Spinal cord (tissue), 10 donors: Measurements from ENCODE around the gene KIF25. TPM values are rescaled to one million over a fixed set of nuclear protein-coding genes. Genes with fewer than 3 reads are reported as not detected.
A peak's percentile ranks its signal among the peaks of the same experiment; 100 is the strongest.

Experiments
- DNase-seq, 6 donors: peaks; one replicate each; pipeline versions ENCODE4 v3.0.0 to v3.0.0-alpha.2; 2013 to 2015; ENCODE audit warnings: low spot score in 6 of 6, low read depth in 4 of 6
- H3K27ac ChIP-seq: one replicate; pipeline ENCODE4 v1.5.1; 2013; ENCODE audit warnings: low read depth, low read length, control low read depth
- H3K27me3 ChIP-seq: one replicate; pipeline ENCODE4 v1.6.1; 2013; ENCODE audit warnings: low read length; ENCODE audit not compliant: control insufficient read depth, insufficient read depth
- H3K36me3 ChIP-seq: one replicate; pipeline ENCODE4 v1.6.1; 2013; ENCODE audit warnings: low read length; ENCODE audit not compliant: control insufficient read depth, insufficient read depth
- H3K4me1 ChIP-seq: one replicate; pipeline ENCODE4 v1.6.1; 2013; ENCODE audit warnings: low read length; ENCODE audit not compliant: control insufficient read depth, insufficient read depth
- H3K4me3 ChIP-seq: one replicate; pipeline ENCODE4 v1.5.1; 2013; ENCODE audit warnings: low read depth, low read length, control low read depth
- H3K9me3 ChIP-seq: one replicate; pipeline ENCODE4 v1.6.1; 2013; ENCODE audit warnings: low read length; ENCODE audit not compliant: control insufficient read depth, insufficient read depth
- WGBS: methylation state at CpG from one replicate; pipeline ENCODE4 v1.1.5; 2013; ENCODE audit warnings: missing lambda C conversion rate; ENCODE audit not compliant: insufficient coverage; 5-methylcytosine and 5-hydroxymethylcytosine counted together
- polyA plus RNA-seq, 2 donors: library from polyadenylated mRNA; unstranded; fragments of 120-200 nt; gene quantifications; one replicate each; pipeline ENCODE4 v1.2.1, GENCODE V29; 2013; ENCODE audit not compliant: insufficient read length in 2 of 2
- total RNA-seq, 2 donors: library from RNA; depleted of rRNA in 1 of 2; stranded (reverse); fragments of 120-200 nt in 1 of 2; fragments of >200 nt in 1 of 2; gene quantifications; one replicate each; pipeline versions ENCODE4 v1.2.3 to v1.2.4, GENCODE V29; 2013 to 2014
- donor health status: healthy.

Gene KIF25
- total and polyA plus RNA-seq, 4 donors: 1.2 to 3.0 (median 2.2) TPM; not detected in 1

- 31% methylated on average over 16 of the region's 20 CpGs for WGBS
- peak in 4 of 6 donors; percentile 20 to 88 (median 38) for DNase-seq
- H3K4me3 ChIP-seq: no peak overlapping the region
- H3K36me3 ChIP-seq: no peaks in the 10 kb centered on the region
- no peaks in the 10 kb centered on the region for H3K27me3 ChIP-seq
- H3K4me1 ChIP-seq: peaks cover 41% of the 10 kb centered on the region
- H3K27ac ChIP-seq: peak overlapping the region; percentile 91
- no peaks in the 10 kb centered on the region for H3K9me3 ChIP-seq
These were observed 90.9 kb downstream of the KIF25 start for GRCh38 chr6:168088161-168089053.

- Histone ChIP-seq H3K36me3 (no peaks in the 10 kb centered on the region), H3K9me3 (no peaks in the 10 kb centered on the region), H3K27ac (peak overlapping the region; percentile 91), H3K4me1 (peaks cover 39% of the 10 kb centered on the region), H3K27me3 (no peaks in the 10 kb centered on the region), H3K4me3 (no peak overlapping the region)
- no peak for DNase-seq
- WGBS: 60% methylated on average over 34 of the region's 34 CpGs
These were observed 92.0 kb downstream of the KIF25 start for GRCh38 chr6:168089186-168090063.

GRCh38 chr6:168090064-168090690, 92.7 kb downstream of the KIF25 start:
- no peak for DNase-seq
- WGBS: 82% methylated on average over 16 of the region's 16 CpGs
- H3K4me3 ChIP-seq: no peak overlapping the region
- no peaks in the 10 kb centered on the region for H3K27me3 ChIP-seq
- peaks cover 35% of the 10 kb centered on the region for H3K4me1 ChIP-seq
- H3K9me3 ChIP-seq: no peaks in the 10 kb centered on the region
- no peak overlapping the region for H3K27ac ChIP-seq
- no peaks in the 10 kb centered on the region for H3K36me3 ChIP-seq

GRCh38 chr6:168090706-168091105, 93.2 kb downstream of the KIF25 start:
- 92% methylated on average over 11 of the region's 17 CpGs for WGBS
- no peaks in the 10 kb centered on the region for H3K36me3 ChIP-seq
- peaks cover 35% of the 10 kb centered on the region for H3K4me1 ChIP-seq

GRCh38 chr6:168091381-168092264, 94.2 kb downstream of the KIF25 start:
- no peaks in the 10 kb centered on the region for H3K9me3 ChIP-seq
- H3K27me3 ChIP-seq: no peaks in the 10 kb centered on the region
- no peak for DNase-seq
- no peaks in the 10 kb centered on the region for H3K36me3 ChIP-seq
- no peak overlapping the region for H3K27ac ChIP-seq
- WGBS: 90% methylated on average over 28 of the region's 28 CpGs
- no peak overlapping the region for H3K4me3 ChIP-seq
- H3K4me1 ChIP-seq: peaks cover 35% of the 10 kb centered on the region

More at GRCh38 chr6:168090706-168091105, 93.2 kb downstream of the KIF25 start:
- no peaks in the 10 kb centered on the region for H3K9me3 ChIP-seq
- H3K27ac ChIP-seq: no peak overlapping the region
- DNase-seq: no peak
- no peak overlapping the region for H3K4me3 ChIP-seq
- H3K27me3 ChIP-seq: no peaks in the 10 kb centered on the region

- Histone ChIP-seq H3K4me3 (no peak overlapping the region), H3K9me3 (no peaks in the 10 kb centered on the region), H3K4me1 (peaks cover 37% of the 10 kb centered on the region), H3K27me3 (no peaks in the 10 kb centered on the region), H3K27ac (no peak overlapping the region), H3K36me3 (no peaks in the 10 kb centered on the region)
- 83% methylated on average over 6 of the region's 8 CpGs for WGBS
- DNase-seq: no peak
These were observed 95.1 kb downstream of the KIF25 start for GRCh38 chr6:168092541-168092940.

GRCh38 chr6:168093071-168093505, 95.6 kb downstream of the KIF25 start:
- Histone ChIP-seq H3K27ac (peak overlapping the region; percentile 25), H3K36me3 (no peaks in the 10 kb centered on the region), H3K9me3 (no peaks in the 10 kb centered on the region), H3K4me1 (peaks cover 33% of the 10 kb centered on the region), H3K4me3 (no peak overlapping the region), H3K27me3 (no peaks in the 10 kb centered on the region)
- no peak for DNase-seq
- WGBS: 86% methylated on average over 8 of the region's 12 CpGs

GRCh38 chr6:168093634-168094033, 96.2 kb downstream of the KIF25 start:
- no peak for DNase-seq
- Histone ChIP-seq H3K4me3 (no peak overlapping the region), H3K27me3 (no peaks in the 10 kb centered on the region), H3K36me3 (no peaks in the 10 kb centered on the region), H3K27ac (peak overlapping the region; percentile 25), H3K9me3 (no peaks in the 10 kb centered on the region), H3K4me1 (peaks cover 27% of the 10 kb centered on the region)
- WGBS: 84% methylated on average over 5 of the region's 11 CpGs
